ENCODE data around the gene VPS8.

DNA sequence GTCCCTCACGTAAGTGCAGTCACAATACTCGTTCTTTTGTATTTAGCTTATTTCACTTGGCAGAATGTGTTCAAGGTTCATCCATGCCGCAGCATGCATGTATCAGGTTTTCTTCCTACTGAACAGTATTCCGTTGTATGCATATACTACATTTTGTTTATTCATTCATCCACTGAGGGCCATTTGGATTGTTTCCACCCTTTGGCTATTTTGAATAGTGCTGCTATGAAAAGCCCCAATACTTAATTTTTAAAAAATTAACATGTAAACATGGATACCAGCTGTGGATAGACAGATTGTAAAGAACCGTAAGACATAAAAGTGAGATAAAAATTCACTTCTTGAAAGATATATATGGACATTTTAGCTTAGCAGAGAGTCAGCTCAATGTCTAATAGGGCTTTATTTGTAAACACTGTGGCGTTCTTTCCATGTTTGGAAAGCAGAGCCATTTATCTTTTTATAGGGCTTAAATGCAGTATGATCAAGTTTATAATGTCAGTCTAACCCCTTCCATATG, 115.9 kb downstream of the VPS8 start:
- TF ChIP-seq PCBP2 (IDR thresholded peaks at IDR 0.05; ENCODE audit: low read depth, low read length, poor library complexity, severe bottlenecking) (no peak), THAP12 (CRISPR knock-in tag; IDR thresholded peaks at IDR 0.05) (no peak), TBL1XR1 (IDR thresholded peaks at IDR 0.05; ENCODE audit: low read length in 2 of 2) (no peak), CTCF (IDR thresholded peaks at IDR 0.05 in 2 of 3, conservative IDR thresholded peaks at IDR 0.05 in 1 of 3; ENCODE audit: insufficient read depth in 2 of 3, low read depth in 1 of 3, low read length in 3 of 3) (no peak), TGIF2 (CRISPR knock-in tag; IDR thresholded peaks at IDR 0.05) (no peak), MTA1 (IDR thresholded peaks at IDR 0.05; ENCODE audit: borderline replicate concordance) (no peak), ZFP36 (IDR thresholded peaks at IDR 0.05; ENCODE audit: low read depth, low read length, partially characterized antibody) (no peak), SIN3A (IDR thresholded peaks at IDR 0.05; ENCODE audit: borderline replicate concordance in 2 of 2, control insufficient read depth in 1 of 2, low read depth in 2 of 2, low read length in 2 of 2) (no peak), NONO (IDR thresholded peaks at IDR 0.05; ENCODE audit: low read depth in 2 of 2, low read length in 1 of 2) (no peak)
- TF ChIP-seq, protein P1, sequence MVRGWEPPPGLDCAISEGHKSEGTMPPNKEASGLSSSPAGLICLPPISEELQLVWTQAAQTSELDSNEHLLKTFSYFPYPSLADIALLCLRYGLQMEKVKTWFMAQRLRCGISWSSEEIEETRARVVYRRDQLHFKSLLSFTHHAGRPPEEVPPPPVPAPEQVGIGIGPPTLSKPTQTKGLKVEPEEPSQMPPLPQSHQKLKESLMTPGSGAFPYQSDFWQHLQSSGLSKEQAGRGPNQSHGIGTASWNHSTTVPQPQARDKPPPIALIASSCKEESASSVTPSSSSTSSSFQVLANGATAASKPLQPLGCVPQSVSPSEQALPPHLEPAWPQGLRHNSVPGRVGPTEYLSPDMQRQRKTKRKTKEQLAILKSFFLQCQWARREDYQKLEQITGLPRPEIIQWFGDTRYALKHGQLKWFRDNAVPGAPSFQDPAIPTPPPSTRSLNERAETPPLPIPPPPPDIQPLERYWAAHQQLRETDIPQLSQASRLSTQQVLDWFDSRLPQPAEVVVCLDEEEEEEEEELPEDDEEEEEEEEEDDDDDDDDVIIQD (CRISPR knock-in tag; IDR thresholded peaks at IDR 0.05) = no peak

Measured in K562 (cell line).